Uterus (tissue), 2 donors: ENCODE results near the gene RPLP2.

ENCODE experiments used
- CTCF ChIP-seq, 4 experiments: fragments of 200-600 bp in 2 of 4; fragments of 450-650 bp in 2 of 4; sonication (generic) in 2 of 4; IDR thresholded peaks; one replicate each; pipeline ENCODE4 v1.5.1; 2016 to 2019; ENCODE audit warnings: antibody characterized with exemption in 4 of 4, mild to moderate bottlenecking in 2 of 4, moderate library complexity in 1 of 4
- POLR2A ChIP-seq, 2 donors: fragments of 450-650 bp; IDR thresholded peaks; one replicate each; pipeline ENCODE4 v1.6.1; 2016; ENCODE audit warnings: antibody characterized with exemption in 2 of 2, mild to moderate bottlenecking in 1 of 2, moderate library complexity in 1 of 2

GRCh38 chr11:859394-860131 is 49.8 kb downstream of the RPLP2 start:
- TF ChIP-seq CTCF (IDR thresholded peaks at IDR 0.05) (no peak), POLR2A (IDR thresholded peaks at IDR 0.05) (no peak)
